H1 (cell line): ENCODE results near the gene KCNMB2. TPM values are rescaled to one million over a fixed set of nuclear protein-coding genes. Genes with fewer than 3 reads are reported as not detected.

Source experiments
- CTCF ChIA-PET: fragments of 300-600 bp; sonication (Branson Sonifier 250); formaldehyde crosslinking; loops from one replicate; lab custom pipeline; 2021; ENCODE audit not compliant: partially characterized antibody; lab: Charles Lee
- POLR2A ChIA-PET: fragments of 300-600 bp; sonication (Branson Sonifier 250); formaldehyde crosslinking; loops from one replicate; lab custom pipeline; 2021; ENCODE audit warnings: inconsistent platforms; ENCODE audit not compliant: partially characterized antibody; lab: Charles Lee
- DNase-seq, 2 experiments: peaks; one replicate each; pipeline versions ENCODE4 v3.0.0 to v3.0.0-alpha.2; 2010 to 2022; ENCODE audit warnings: low spot score in 2 of 2, low read depth in 1 of 2, mixed read lengths in 1 of 2
- FAIRE-seq: peaks from 2 replicates; lab custom pipeline; 2011; peaks lifted over from hg19 to GRCh38; lab: Jason Lieb, UNC
- H2AFZ ChIP-seq: 2 replicates; pipeline ENCODE4 v1.8.1; 2012; ENCODE audit warnings: low read length, inconsistent platforms
- H2AK5ac ChIP-seq: 2 replicates; pipeline ENCODE4 v1.6.1; 2013; ENCODE audit warnings: low read depth, low read length
- H2BK120ac ChIP-seq: replicated peaks from 2 replicates; pipeline ENCODE3; 2013; ENCODE audit warnings: low read depth, low read length, inconsistent platforms
- H2BK12ac ChIP-seq: 2 replicates; pipeline ENCODE4 v1.6.1; 2013; ENCODE audit warnings: low read depth, low read length
- H2BK15ac ChIP-seq: 2 replicates; pipeline ENCODE4 v1.6.1; 2013; ENCODE audit warnings: low read length
- H2BK20ac ChIP-seq: 2 replicates; pipeline ENCODE4 v1.6.1; 2013; ENCODE audit warnings: low read length
- H2BK5ac ChIP-seq: 2 replicates; pipeline ENCODE4 v1.6.1; 2013; ENCODE audit warnings: low read depth, low read length
- H3K14ac ChIP-seq: 2 replicates; pipeline ENCODE4 v1.6.1; 2013; ENCODE audit warnings: inconsistent platforms; ENCODE audit not compliant: insufficient read length
- H3K18ac ChIP-seq: 2 replicates; pipeline ENCODE4 v1.6.1; 2013; ENCODE audit warnings: low read length; ENCODE audit errors: extremely low read depth
- H3K23ac ChIP-seq: 2 replicates; pipeline ENCODE4 v1.6.1; 2013; ENCODE audit warnings: inconsistent platforms; ENCODE audit not compliant: insufficient read length
- H3K23me2 ChIP-seq: 2 replicates; pipeline ENCODE4 v1.6.1; 2013; ENCODE audit warnings: low read depth, low read length
- H3K27ac ChIP-seq: 2 replicates; pipeline ENCODE4 v1.6.1; 2011; ENCODE audit warnings: low read depth, low read length, inconsistent platforms
- H3K27me3 ChIP-seq, 4 experiments: replicated peaks in 1 of 4; 1 replicate in 1 of 4; 2 replicates in 3 of 4; pipeline versions ENCODE4 v1.6.1 to v1.8.1; 2011 to 2013; ENCODE audit warnings: low read length in 3 of 4, mild to moderate bottlenecking in 3 of 4, inconsistent platforms in 2 of 4, mixed read lengths in 2 of 4, moderate library complexity in 1 of 4; ENCODE audit not compliant: control insufficient read depth in 3 of 4, insufficient read depth in 3 of 4; ENCODE audit errors: extremely low read depth in 1 of 4
- H3K36me3 ChIP-seq, 4 experiments: 2 replicates each; pipeline versions ENCODE4 v1.6.1 to v1.8.1; 2011 to 2013; ENCODE audit warnings: mild to moderate bottlenecking in 4 of 4, low read length in 3 of 4, moderate library complexity in 2 of 4, control low read depth in 1 of 4, inconsistent platforms in 1 of 4; ENCODE audit not compliant: insufficient read depth in 4 of 4, control insufficient read depth in 2 of 4
- H3K4ac ChIP-seq: replicated peaks from 2 replicates; pipeline ENCODE3; 2013; ENCODE audit warnings: low read length, low read depth, mixed read lengths, inconsistent platforms; ENCODE audit not compliant: insufficient read length
- H3K4me1 ChIP-seq, 4 experiments: replicated peaks in 1 of 4; 1 replicate in 1 of 4; 2 replicates in 3 of 4; pipeline versions ENCODE4 v1.6.1 to v1.8.1; 2011 to 2013; ENCODE audit warnings: low read length in 3 of 4, inconsistent platforms in 2 of 4, mixed read lengths in 1 of 4; ENCODE audit not compliant: insufficient read depth in 4 of 4, control insufficient read depth in 3 of 4
- H3K4me2 ChIP-seq, 2 experiments: 2 replicates each; pipeline versions ENCODE4 v1.6.1 to v1.8.1; 2011 to 2013; ENCODE audit warnings: low read depth in 2 of 2, low read length in 2 of 2, control low read depth in 1 of 2, inconsistent platforms in 1 of 2, mild to moderate bottlenecking in 1 of 2; ENCODE audit not compliant: insufficient read depth in 1 of 2
- H3K4me3 ChIP-seq, 4 experiments: fragments of 200-600, 300-600 bp in 1 of 4; sonication (generic), shearing (Covaris generic), sonication (Bioruptor Twin) in 1 of 4; 2 replicates each; pipeline versions ENCODE4 v1.5.1 to v1.8.1; 2011 to 2016; ENCODE audit warnings: low read length in 4 of 4, low read depth in 3 of 4, control low read depth in 2 of 4, inconsistent platforms in 2 of 4, mild to moderate bottlenecking in 2 of 4, mixed read lengths in 1 of 4, moderate library complexity in 1 of 4; ENCODE audit not compliant: insufficient read depth in 2 of 4; ENCODE audit errors: extremely low read depth in 1 of 4
- H3K56ac ChIP-seq: replicated peaks from 2 replicates; pipeline ENCODE3; 2013; ENCODE audit warnings: low read depth, mild to moderate bottlenecking, mixed read lengths, low read length, inconsistent platforms; ENCODE audit not compliant: insufficient read length
- H3K79me1 ChIP-seq: 2 replicates; pipeline ENCODE4 v1.6.1; 2013; ENCODE audit warnings: low read depth, low read length, control low read depth
- H3K79me2 ChIP-seq, 2 experiments: 2 replicates each; pipeline versions ENCODE4 v1.6.1 to v1.8.1; 2012 to 2013; ENCODE audit warnings: low read length in 2 of 2, mild to moderate bottlenecking in 2 of 2, inconsistent platforms in 1 of 2; ENCODE audit not compliant: insufficient read depth in 2 of 2, control insufficient read depth in 1 of 2
- H3K9ac ChIP-seq, 4 experiments: replicated peaks in 1 of 4; 1 replicate in 1 of 4; 2 replicates in 3 of 4; pipeline versions ENCODE4 v1.6.1 to v1.8.1; 2011 to 2013; ENCODE audit warnings: low read depth in 3 of 4, low read length in 3 of 4, control low read depth in 2 of 4, mild to moderate bottlenecking in 2 of 4, moderate library complexity in 2 of 4, inconsistent platforms in 1 of 4; ENCODE audit errors: extremely low read depth in 1 of 4
- H3K9me3 ChIP-seq, 2 experiments: 2 replicates each; pipeline versions ENCODE4 v1.6.1 to v1.8.1; 2012 to 2013; ENCODE audit warnings: mild to moderate bottlenecking in 2 of 2, moderate library complexity in 2 of 2, control low read depth in 1 of 2, inconsistent platforms in 1 of 2, low read depth in 1 of 2, low read length in 1 of 2, mixed read lengths in 1 of 2; ENCODE audit not compliant: insufficient read depth in 2 of 2
- H4K20me1 ChIP-seq, 2 experiments: replicated peaks in 1 of 2; 2 replicates each; pipeline versions ENCODE3 to v1.8.1; 2011 to 2013; ENCODE audit warnings: inconsistent platforms in 2 of 2, low read length in 2 of 2, mild to moderate bottlenecking in 1 of 2; ENCODE audit not compliant: insufficient read depth in 2 of 2, control insufficient read depth in 1 of 2
- H4K5ac ChIP-seq: 2 replicates; pipeline ENCODE4 v1.6.1; 2013; ENCODE audit warnings: low read length, low read depth, mixed read lengths, inconsistent platforms; ENCODE audit not compliant: insufficient read length
- H4K8ac ChIP-seq: 2 replicates; pipeline ENCODE4 v1.8.0; 2013; ENCODE audit warnings: mild to moderate bottlenecking, moderate library complexity, low read length, inconsistent platforms; ENCODE audit not compliant: insufficient read depth; ENCODE audit errors: extremely low read depth
- H4K91ac ChIP-seq: replicated peaks from 2 replicates; pipeline ENCODE3; 2013; ENCODE audit warnings: low read length, mixed read lengths, inconsistent platforms; ENCODE audit not compliant: insufficient read length
- EP300 ChIP-seq, 2 experiments: IDR thresholded peaks; 1 replicate in 1 of 2; 2 replicates in 1 of 2; pipeline ENCODE4 v1.6.1; 2011 to 2012; ENCODE audit warnings: low read depth in 2 of 2, low read length in 2 of 2, mild to moderate bottlenecking in 2 of 2, borderline replicate concordance in 1 of 2, inconsistent platforms in 1 of 2, moderate library complexity in 1 of 2
- GTF2F1 ChIP-seq: IDR thresholded peaks from 2 replicates; pipeline ENCODE4 v1.6.1; 2012; ENCODE audit warnings: low read depth, low read length, improper control_type of control experiment, borderline replicate concordance
- HDAC6 ChIP-seq: IDR thresholded peaks from one replicate; pipeline ENCODE4 v1.7.1; 2012; ENCODE audit warnings: low read depth, mild to moderate bottlenecking, inconsistent platforms, low read length, moderate library complexity
- JUND ChIP-seq: IDR thresholded peaks from 2 replicates; pipeline ENCODE4 v1.6.1; 2011; ENCODE audit warnings: mild to moderate bottlenecking, improper control_type of control experiment, low read length
- MAX ChIP-seq: IDR thresholded peaks from 2 replicates; pipeline ENCODE4 v1.6.1; 2012; ENCODE audit warnings: inconsistent platforms
- RFX5 ChIP-seq: IDR thresholded peaks from 2 replicates; pipeline ENCODE4 v1.6.1; 2011; ENCODE audit warnings: low read depth, low read length, improper control_type of control experiment, borderline replicate concordance
- SIN3A ChIP-seq, 2 experiments: IDR thresholded peaks in 1 of 2; conservative IDR thresholded peaks in 1 of 2; 2 replicates each; pipeline ENCODE4 v1.6.1; 2011 to 2012; ENCODE audit warnings: low read length in 2 of 2, improper control_type of control experiment in 1 of 2, low read depth in 1 of 2, mild to moderate bottlenecking in 1 of 2
- SRF ChIP-seq: IDR thresholded peaks from 2 replicates; pipeline ENCODE4 v1.6.1; 2011; ENCODE audit warnings: mild to moderate bottlenecking, low read depth, low read length, moderate library complexity
- WGBS, 2 experiments: shearing (Covaris generic) in 1 of 2; methylation state at CpG; one replicate each; pipeline versions ENCODE4 v1.1.6 to v1.1.7; 2013 to 2015; ENCODE audit warnings: low lambda C conversion rate in 2 of 2, mixed read lengths in 2 of 2, inconsistent platforms in 1 of 2, low coverage in 1 of 2, missing lambda C conversion rate in 1 of 2; ENCODE audit not compliant: insufficient replicate concordance in 2 of 2, insufficient coverage in 1 of 2, insufficient read length in 1 of 2; ENCODE audit errors: extremely low coverage in 1 of 2, missing lambda C conversion rate in 1 of 2; 5-methylcytosine and 5-hydroxymethylcytosine counted together
- polyA plus RNA-seq, 7 experiments: library from polyadenylated mRNA; depleted of rRNA in 3 of 7; stranded (reverse) in 5 of 7; unstranded in 2 of 7; fragments of >200 nt in 5 of 7; fragments of 200-250 nt in 2 of 7; gene quantifications; 1 replicate in 5 of 7; 2 replicates in 1 of 7; 4 replicates in 1 of 7; pipeline versions ENCODE4 v1.2.1 to v1.2.3, GENCODE V29; 2011 to 2013; ENCODE audit warnings: missing spikeins in 2 of 7, mixed read lengths in 2 of 7
- total RNA-seq: library from RNA; stranded (reverse); fragmentation: NEBNext Ultra II Directional; extraction: Animal tissue kit (Norgen Biotek cat#: 25700); gene quantifications from 2 replicates; pipeline ENCODE4 v1.2.1, GENCODE V29; 2021

KCNMB2 gene
- total and polyA plus RNA-seq, 2 of the 8 experiments (the other 6 are each of a cell fraction or from before 2014, with no cell fraction given), result not detected

- Histone ChIP-seq H3K23me2 (no peaks in the 10 kb centered on the region; the same call in 1 of the 2 replicates), H2AFZ (no peak overlapping the region), H2BK20ac (no peak overlapping the region), H3K9me3 (peaks cover 4 to 8% of the 10 kb centered on the region in 2 experiments; a peak in 3 of 4 replicates), H2BK120ac (no peak overlapping the region), H2AK5ac (no peak overlapping the region), H4K5ac (no peak overlapping the region), H3K27ac (no peak overlapping the region), H3K79me1 (no peaks in the 10 kb centered on the region), H3K14ac (no peak overlapping the region), H3K56ac (no peak overlapping the region), H3K4ac (no peak overlapping the region), H3K36me3 (no peaks in the 10 kb centered on the region), H2BK12ac (no peak overlapping the region), H4K20me1 (no peaks in the 10 kb centered on the region), H3K27me3 (peaks cover 0 to 1% (median 0%) of the 10 kb centered on the region in 4 experiments; a peak in 1 of 7 replicates), H3K79me2 (no peaks in the 10 kb centered on the region), H3K18ac (no peak overlapping the region), H2BK5ac (no peak overlapping the region), H3K4me1 (no peaks in the 10 kb centered on the region), H3K23ac (no peak overlapping the region), H4K8ac (no peak overlapping the region), H3K4me2 (no peak overlapping the region), H3K9ac (no peak overlapping the region), H4K91ac (no peak overlapping the region), H2BK15ac (no peak overlapping the region), H3K4me3 (no peak overlapping the region)
- FAIRE-seq, result no peak
- DNase-seq, result no peak
- WGBS, 2 experiments, result 95% methylated on average over 1 of the region's 1 CpG; no CpG with 5 or more reads in 1 of the 2 experiments
- ChIA-PET POLR2A (no interaction called here), CTCF (interaction anchor here (1.0 kb wide), 1 partner anchor 14 kb away, joined by 3 read pairs; no protein-coding TSS in a partner anchor)
- TF ChIP-seq SRF, result no peak
- TF ChIP-seq RFX5, result no peak
- no peak for TF ChIP-seq EP300 (IDR thresholded peaks at IDR 0.05; ENCODE audit: borderline replicate concordance in 1 of 2, low read depth in 2 of 2, low read length in 2 of 2)
- no peak for TF ChIP-seq MAX
- TF ChIP-seq GTF2F1, result no peak
- no peak for TF ChIP-seq JUND
- TF ChIP-seq SIN3A (conservative IDR thresholded peaks at IDR 0.05 in 1 of 2, IDR thresholded peaks at IDR 0.05 in 1 of 2; ENCODE audit: low read depth in 1 of 2, low read length in 2 of 2), result no peak
- TF ChIP-seq HDAC6, result no peak
These were observed 95.7 kb downstream of the KCNMB2 start for GRCh38 chr3:178631950-178632349.
